SK-MEL-5 (cell line): ENCODE data around the gene NPFF. TPM values are rescaled to one million over a fixed set of nuclear protein-coding genes. Genes with fewer than 3 reads are reported as not detected.
A peak's percentile ranks its signal among the peaks of the same experiment; 100 is the strongest.

ENCODE experiments used
- DNase-seq: peaks from one replicate; pipeline ENCODE4 v3.0.0-alpha.2; 2016; ENCODE audit warnings: low read depth, low spot score
- in situ Hi-C: cut with HindIII; loops from 2 replicates; pipeline ENCODE4 v1.10.0; 2016; ENCODE audit warnings: low sequenced_read_pairs, high pct_unique_total_duplicates, low pct_unique_long_range_greater_than_20kb
- total RNA-seq: library from RNA; depleted of rRNA; stranded (reverse); fragments of >200 nt; shearing (Covaris generic); gene quantifications from 2 replicates; pipeline ENCODE4 v1.2.3, GENCODE V29; 2014

Gene NPFF
- total RNA-seq, 1 experiment from 2014 or later, result not detected

DNA sequence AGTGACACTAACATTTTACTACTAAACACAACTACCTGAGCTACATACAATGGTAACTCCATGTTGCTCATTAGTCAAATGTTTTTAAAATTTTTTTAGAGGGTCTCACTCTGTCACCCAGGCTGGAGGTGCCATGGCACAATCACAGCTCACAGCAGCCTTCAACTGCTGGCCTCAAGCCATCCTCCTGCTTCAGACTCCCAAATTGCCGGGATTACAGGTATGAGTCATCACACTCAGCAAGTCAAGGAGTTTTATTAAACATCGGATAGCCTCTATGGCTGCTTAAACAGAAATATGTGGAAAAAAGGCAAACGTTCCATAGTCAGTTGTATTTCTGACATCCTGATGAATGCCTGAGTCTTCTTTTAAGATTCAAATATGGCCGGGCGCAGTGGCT is 11.1 kb upstream of the NPFF start:
- in situ Hi-C loops, result no loop called here
- DNase-seq, result no peak

DNA sequence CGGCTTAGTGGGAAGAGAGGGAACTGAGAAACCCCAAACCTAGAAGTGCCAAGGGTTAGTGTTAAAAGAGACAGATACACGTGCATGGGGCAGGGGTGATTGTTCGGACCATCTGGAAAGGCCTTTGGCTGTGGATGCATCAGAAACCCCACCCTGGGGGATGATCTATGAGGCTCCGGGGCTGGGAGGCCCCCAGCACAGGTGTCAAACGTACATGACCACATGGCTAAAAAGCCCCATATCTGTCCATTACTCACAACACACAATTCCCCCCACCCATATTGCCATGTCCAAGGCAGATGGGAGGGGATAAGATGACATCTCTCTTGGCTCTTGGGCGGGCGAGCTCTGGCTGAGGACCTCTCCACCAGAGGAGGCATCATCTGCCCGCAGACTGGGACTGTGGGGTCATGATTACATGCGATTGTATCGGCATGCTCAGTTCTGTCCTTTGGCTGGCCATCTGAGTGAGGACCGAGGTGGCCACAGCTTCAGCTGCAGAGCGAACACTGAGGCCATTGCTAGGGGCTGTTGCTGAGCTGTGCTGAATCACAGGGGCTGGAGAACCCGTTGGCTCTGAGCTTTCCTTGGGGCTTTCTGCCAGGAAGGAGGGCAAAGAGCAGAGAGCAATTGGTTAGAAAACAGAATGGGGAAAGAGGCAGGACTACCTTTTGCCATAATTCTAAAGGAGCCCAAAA is 9.6 kb upstream of the NPFF start:
- DNase-seq, result no peak
- in situ Hi-C loops, result no loop called here

- DNase-seq, result no peak
- in situ Hi-C loops, result no loop called here
Measured at GRCh38 chr12:53515291-53515680, 8.0 kb upstream of the NPFF start.

- DNase-seq, result no peak
- in situ Hi-C loops, result no loop called here
Measured at GRCh38 chr12:53514628-53515290, 7.5 kb upstream of the NPFF start.

DNA sequence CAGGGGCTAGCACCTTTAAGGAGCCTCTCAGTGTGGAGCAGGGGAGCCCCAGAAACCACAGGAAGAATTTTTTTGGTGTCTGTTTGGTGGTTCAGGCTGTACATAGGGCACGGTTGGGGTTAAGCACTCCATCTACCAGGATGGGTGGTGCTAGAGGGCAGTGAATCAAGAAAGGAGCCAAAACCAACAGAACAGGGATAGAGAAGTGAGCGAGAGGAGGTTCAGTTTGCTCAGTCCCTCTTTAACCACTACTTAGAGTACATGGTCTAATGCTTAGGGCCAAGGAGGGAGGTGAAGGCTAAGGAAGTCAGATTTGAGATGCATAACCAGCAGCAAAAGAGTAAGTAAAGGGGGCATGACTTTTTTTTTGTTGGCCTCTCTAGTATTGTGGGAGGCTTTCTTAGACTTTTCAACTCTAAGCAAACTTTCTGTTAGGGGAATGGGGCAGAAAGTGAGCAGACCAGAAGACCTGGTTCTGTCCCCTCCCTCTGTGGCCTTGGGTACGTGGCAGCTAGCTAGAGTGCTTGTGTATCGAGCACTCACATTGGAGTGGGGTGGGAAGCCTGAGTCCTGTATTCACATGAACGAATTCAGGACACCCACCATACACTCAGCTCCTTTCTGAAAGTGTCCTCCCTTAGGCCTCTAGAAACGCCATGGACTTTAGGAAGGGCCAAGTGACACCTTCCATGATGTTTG is 6.6 kb upstream of the NPFF start:
- in situ Hi-C loops, result no loop called here
- no peak for DNase-seq

DNA sequence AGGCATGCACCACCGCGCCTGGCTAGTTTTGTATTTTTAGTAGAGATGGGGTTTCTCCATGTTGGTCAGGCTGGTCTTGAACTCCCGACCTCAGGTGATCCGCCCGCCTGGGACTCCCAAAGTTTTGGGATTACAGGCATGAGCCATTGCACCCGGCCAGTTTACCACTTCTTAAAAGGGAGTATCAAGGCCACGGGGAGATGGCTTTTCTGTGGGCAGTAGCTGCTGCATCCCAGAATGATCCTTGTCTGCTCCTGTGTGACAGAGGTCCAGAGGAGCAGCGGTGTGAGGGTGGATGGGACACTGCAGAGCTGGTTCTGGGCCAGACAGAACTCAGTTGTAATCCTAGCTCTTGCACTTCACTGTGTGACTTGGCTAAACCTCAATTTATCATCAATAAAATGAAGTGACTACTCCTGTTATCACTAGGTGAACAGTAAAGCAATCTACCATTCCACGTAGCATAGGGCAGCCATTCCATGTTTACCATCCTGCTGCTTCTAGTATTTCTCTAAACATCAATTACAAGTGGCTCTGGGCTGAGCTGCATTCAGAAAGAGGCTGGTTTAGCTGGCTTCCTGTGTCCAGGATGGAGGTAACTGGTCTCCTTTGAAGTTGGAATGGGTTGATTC is 3.0 kb upstream of the NPFF start:
- DNase-seq, result no peak
- in situ Hi-C loops, result no loop called here

GRCh38 chr12:53508534-53509170 is 1.4 kb upstream of the NPFF start:
- DNase-seq, result peak; percentile 91
- in situ Hi-C loops, result no loop called here

DNA sequence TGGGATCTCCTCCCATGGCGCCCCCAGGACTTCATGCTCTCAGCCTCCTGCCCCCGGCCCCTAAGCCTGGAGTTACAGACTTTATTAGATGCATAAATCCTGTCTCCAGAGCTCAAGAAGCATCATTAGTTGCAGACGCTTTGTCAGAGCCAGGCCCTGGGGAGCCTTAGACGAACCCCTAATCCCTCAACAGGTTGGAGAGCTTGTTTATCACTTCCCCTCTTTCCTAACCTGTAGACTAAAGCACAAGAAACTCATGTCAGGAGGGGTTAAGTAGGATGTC is 260 bp upstream of the NPFF start:
- in situ Hi-C loops, result no loop called here
- DNase-seq, result no peak

- in situ Hi-C loops, result no loop called here
- no peak for DNase-seq
Measured at GRCh38 chr12:53506450-53506785, 866 bp downstream of the NPFF start.

- in situ Hi-C loops, result no loop called here
- no peak for DNase-seq
Measured at GRCh38 chr12:53505555-53506449, 1.5 kb downstream of the NPFF start.

GRCh38 chr12:53505086-53505485 is 2.2 kb downstream of the NPFF start:
- in situ Hi-C loops, result no loop called here
- no peak for DNase-seq

DNA sequence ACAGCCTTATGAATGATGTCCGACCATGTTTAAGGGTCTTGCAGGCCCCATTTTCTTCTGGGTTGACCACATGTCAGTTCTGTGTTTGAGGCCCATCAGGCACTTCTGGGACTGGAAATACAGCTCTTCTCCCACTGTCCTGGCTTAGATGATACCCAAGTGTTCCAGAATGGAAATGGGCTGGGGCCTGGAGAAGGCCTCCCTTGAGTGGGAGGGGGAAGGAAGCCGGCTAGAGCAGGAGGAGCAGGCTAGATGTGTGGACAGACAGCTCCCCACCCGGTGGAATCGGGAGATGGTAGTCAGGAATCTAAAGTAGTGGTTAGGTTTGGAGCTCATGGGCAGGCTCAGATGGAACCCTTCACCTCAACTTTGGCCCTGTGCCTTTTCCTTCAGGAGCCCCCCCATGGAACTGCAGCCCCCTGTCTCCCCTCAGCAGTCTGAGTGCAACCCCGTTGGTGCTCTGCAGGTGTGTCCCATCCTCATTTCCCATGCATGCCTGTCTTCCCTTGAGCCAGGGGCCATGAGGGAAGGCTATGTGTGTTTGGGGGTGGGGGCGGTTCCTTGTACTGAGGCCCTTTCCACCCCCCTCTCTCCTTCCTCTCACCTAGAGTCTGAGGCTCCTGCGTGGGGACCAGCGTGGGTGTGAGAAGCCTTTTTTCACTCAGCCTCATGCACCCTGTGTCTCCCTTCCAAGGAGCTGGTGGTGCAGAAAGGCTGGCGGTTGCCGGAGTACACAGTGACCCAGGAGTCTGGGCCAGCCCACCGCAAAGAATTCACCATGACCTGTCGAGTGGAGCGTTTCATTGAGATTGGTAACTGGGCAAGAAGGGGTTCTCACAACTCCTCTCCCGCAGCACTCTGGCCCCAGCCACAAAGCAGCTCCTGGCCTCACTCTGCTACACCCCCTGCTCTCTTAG is 3.0 kb downstream of the NPFF start:
- DNase-seq, result peak; percentile 23
- in situ Hi-C loops, result no loop called here

- in situ Hi-C loops, result no loop called here
- no peak for DNase-seq
Measured at GRCh38 chr12:53502983-53503728, 4.1 kb downstream of the NPFF start.

DNA sequence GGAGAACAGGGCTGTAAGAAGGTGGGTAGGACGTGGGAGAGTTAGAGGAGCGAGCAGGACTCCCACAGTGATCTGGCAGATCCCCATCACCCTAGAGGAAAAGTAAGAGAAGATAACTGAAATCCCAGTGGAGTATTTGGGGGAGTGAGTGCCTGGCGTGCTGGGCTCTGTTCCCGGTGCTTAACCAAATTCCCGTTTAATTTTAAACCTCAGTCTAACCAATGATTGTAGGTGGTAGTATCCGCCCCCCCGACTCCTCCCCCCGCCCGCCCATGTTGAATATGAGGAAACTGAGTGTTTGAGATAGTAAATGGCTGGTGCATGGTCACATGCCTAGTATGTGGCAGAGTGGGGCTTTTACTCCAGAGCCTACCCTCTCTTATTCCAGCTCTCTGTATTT is 5.0 kb downstream of the NPFF start:
- in situ Hi-C loops, result no loop called here
- no peak for DNase-seq

DNA sequence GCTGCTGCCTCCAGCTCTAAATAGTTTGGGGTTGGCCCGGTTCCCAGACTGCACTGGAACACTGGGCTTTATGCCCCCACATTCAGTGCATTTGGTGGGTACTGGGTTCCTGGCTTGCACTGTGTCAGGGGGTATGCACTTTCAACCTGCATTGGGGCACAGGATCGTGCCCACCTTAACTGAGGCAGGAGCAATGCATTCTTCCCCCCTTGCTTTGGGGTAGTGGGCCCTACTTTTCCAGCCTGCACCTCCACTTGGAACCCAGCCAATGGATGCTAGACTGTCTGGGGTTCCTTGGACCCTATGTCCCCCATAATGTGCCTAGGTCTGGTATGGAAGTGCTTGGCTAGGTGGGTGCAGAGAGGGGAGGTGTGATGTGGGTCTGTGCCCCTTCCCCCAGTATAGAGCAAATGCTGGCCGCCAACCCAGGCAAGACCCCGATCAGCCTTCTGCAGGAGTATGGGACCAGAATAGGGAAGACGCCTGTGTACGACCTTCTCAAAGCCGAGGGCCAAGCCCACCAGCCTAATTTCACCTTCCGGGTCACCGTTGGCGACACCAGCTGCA is 5.6 kb downstream of the NPFF start:
- in situ Hi-C loops, result no loop called here
- no peak for DNase-seq
